Mesendoderm (in vitro differentiated cells): ENCODE results near the gene PRDM15.

Experiments
- DNase-seq: peaks from one replicate; pipeline ENCODE4 v3.0.0; 2013
- H2AK5ac ChIP-seq: 2 replicates; pipeline ENCODE4 v1.6.1; 2013; ENCODE audit warnings: low read length, inconsistent platforms
- H2BK120ac ChIP-seq: 2 replicates; pipeline ENCODE4 v1.6.1; 2013; ENCODE audit warnings: low read depth, mild to moderate bottlenecking, low read length, moderate library complexity, mixed read lengths
- H2BK15ac ChIP-seq: replicated peaks from 2 replicates; pipeline ENCODE4 v1.6.1; 2013; ENCODE audit warnings: low read depth, mild to moderate bottlenecking, moderate library complexity
- H2BK5ac ChIP-seq: 2 replicates; pipeline ENCODE4 v1.6.1; 2013; ENCODE audit warnings: low read length, inconsistent platforms
- H3K18ac ChIP-seq: 2 replicates; pipeline ENCODE4 v1.6.1; 2013; ENCODE audit warnings: mild to moderate bottlenecking, low read length, mixed read lengths
- H3K23ac ChIP-seq: one replicate; pipeline ENCODE4 v1.6.1; 2013; ENCODE audit warnings: low read length
- H3K27ac ChIP-seq: 2 replicates; pipeline ENCODE4 v1.5.1; 2013; ENCODE audit warnings: low read depth, mild to moderate bottlenecking, inconsistent platforms, low read length, moderate library complexity
- H3K27me3 ChIP-seq: 2 replicates; pipeline ENCODE4 v1.6.1; 2013; ENCODE audit warnings: low read length, control low read depth, mild to moderate bottlenecking, inconsistent platforms; ENCODE audit not compliant: insufficient read depth, poor library complexity
- H3K36me3 ChIP-seq: 2 replicates; pipeline ENCODE4 v1.6.1; 2013; ENCODE audit warnings: low read length, inconsistent platforms; ENCODE audit not compliant: control insufficient read depth, insufficient read depth
- H3K4ac ChIP-seq: one replicate; pipeline ENCODE4 v1.6.1; 2013; ENCODE audit warnings: low read depth, mild to moderate bottlenecking, low read length, moderate library complexity
- H3K4me1 ChIP-seq: 2 replicates; pipeline ENCODE4 v1.6.1; 2013; ENCODE audit warnings: low read depth, low read length, inconsistent platforms; ENCODE audit not compliant: control insufficient read depth
- H3K4me2 ChIP-seq: 2 replicates; pipeline ENCODE4 v1.6.1; 2013; ENCODE audit warnings: low read length
- H3K4me3 ChIP-seq: 2 replicates; pipeline ENCODE4 v1.5.1; 2013; ENCODE audit warnings: mild to moderate bottlenecking, low read length
- H3K56ac ChIP-seq: one replicate; pipeline ENCODE4 v1.6.1; 2013; ENCODE audit warnings: low read length
- H3K79me1 ChIP-seq: 2 replicates; pipeline ENCODE4 v1.6.1; 2013; ENCODE audit warnings: low read length, inconsistent platforms
- H3K79me2 ChIP-seq: 2 replicates; pipeline ENCODE4 v1.6.1; 2013; ENCODE audit warnings: mild to moderate bottlenecking, low read length; ENCODE audit not compliant: control insufficient read depth, insufficient read depth
- H3K9ac ChIP-seq: 2 replicates; pipeline ENCODE4 v1.6.1; 2013; ENCODE audit warnings: low read length, inconsistent platforms
- H4K5ac ChIP-seq: one replicate; pipeline ENCODE4 v1.6.1; 2013; ENCODE audit warnings: low read length
- H4K8ac ChIP-seq: one replicate; pipeline ENCODE4 v1.6.1; 2013; ENCODE audit warnings: low read depth, mild to moderate bottlenecking, control low read depth, low read length, moderate library complexity
- WGBS: extraction: QIAGEN DNeasy Blood & Tissue Kit; methylation state at CpG from one replicate; pipeline ENCODE4 v1.1.7; 2013; ENCODE audit warnings: low lambda C conversion rate, missing lambda C conversion rate; ENCODE audit not compliant: insufficient coverage; ENCODE audit errors: extremely low coverage; 5-methylcytosine and 5-hydroxymethylcytosine counted together

Gene PRDM15

GRCh38 chr21:41830145-41830707, 48.9 kb downstream of the PRDM15 start:
- Histone ChIP-seq H2BK15ac (no peak overlapping the region), H4K5ac (no peak overlapping the region), H3K56ac (no peak overlapping the region), H3K27ac (no peak overlapping the region), H3K27me3 (no peaks in the 10 kb centered on the region), H3K23ac (no peak overlapping the region), H3K79me1 (no peaks in the 10 kb centered on the region), H3K9ac (no peak overlapping the region), H3K18ac (no peak overlapping the region), H4K8ac (no peak overlapping the region), H2AK5ac (no peak overlapping the region), H3K4me1 (no peaks in the 10 kb centered on the region), H3K4me3 (no peak overlapping the region), H2BK5ac (no peak overlapping the region), H2BK120ac (no peak overlapping the region), H3K79me2 (no peaks in the 10 kb centered on the region), H3K4ac (no peak overlapping the region), H3K36me3 (no peaks in the 10 kb centered on the region), H3K4me2 (no peak overlapping the region)
- WGBS: 100% methylated on average over 2 of the region's 2 CpGs
- no peak for DNase-seq

GRCh38 chr21:41828884-41829360, 50.2 kb downstream of the PRDM15 start:
- Histone ChIP-seq H2AK5ac (no peak overlapping the region), H3K18ac (no peak overlapping the region), H3K4ac (no peak overlapping the region), H3K79me2 (no peaks in the 10 kb centered on the region), H3K4me1 (no peaks in the 10 kb centered on the region), H3K27me3 (no peaks in the 10 kb centered on the region), H4K5ac (no peak overlapping the region), H2BK120ac (no peak overlapping the region), H3K4me3 (no peak overlapping the region), H2BK5ac (no peak overlapping the region), H3K27ac (no peak overlapping the region), H3K36me3 (no peaks in the 10 kb centered on the region), H3K4me2 (no peak overlapping the region), H3K79me1 (no peaks in the 10 kb centered on the region), H3K9ac (no peak overlapping the region), H3K56ac (no peak overlapping the region), H2BK15ac (no peak overlapping the region), H3K23ac (no peak overlapping the region), H4K8ac (no peak overlapping the region)
- DNase-seq: no peak
- WGBS: 100% methylated on average over 3 of the region's 3 CpGs

GRCh38 chr21:41827951-41828883, 50.9 kb downstream of the PRDM15 start:
- H4K8ac ChIP-seq: no peak overlapping the region
- no peaks in the 10 kb centered on the region for H3K36me3 ChIP-seq
- H3K56ac ChIP-seq: no peak overlapping the region
- no peak overlapping the region for H3K4me3 ChIP-seq
- H3K79me2 ChIP-seq: no peaks in the 10 kb centered on the region
- H3K79me1 ChIP-seq: no peaks in the 10 kb centered on the region
- DNase-seq: no peak
- no peak overlapping the region for H2BK5ac ChIP-seq
- H3K4ac ChIP-seq: no peak overlapping the region
- no peak overlapping the region for H4K5ac ChIP-seq
- no peak overlapping the region for H3K4me2 ChIP-seq
- H3K9ac ChIP-seq: no peak overlapping the region
- no CpG with 5 or more reads among the region's 42 CpGs for WGBS
- H3K4me1 ChIP-seq: no peaks in the 10 kb centered on the region
- H3K23ac ChIP-seq: no peak overlapping the region
- H3K27me3 ChIP-seq: no peaks in the 10 kb centered on the region
- no peak overlapping the region for H3K27ac ChIP-seq
- no peak overlapping the region for H3K18ac ChIP-seq
- no peak overlapping the region for H2AK5ac ChIP-seq
- no peak overlapping the region for H2BK15ac ChIP-seq
- no peak overlapping the region for H2BK120ac ChIP-seq

GRCh38 chr21:41825881-41826280, 53.3 kb downstream of the PRDM15 start:
- H3K79me1 ChIP-seq: no peaks in the 10 kb centered on the region
- H3K4me1 ChIP-seq: no peaks in the 10 kb centered on the region
- H3K56ac ChIP-seq: no peak overlapping the region
- no peak overlapping the region for H4K8ac ChIP-seq
- H2BK15ac ChIP-seq: no peak overlapping the region
- WGBS: no CpG with 5 or more reads among the region's 16 CpGs
- no peaks in the 10 kb centered on the region for H3K79me2 ChIP-seq
- H3K18ac ChIP-seq: no peak overlapping the region
- H2BK5ac ChIP-seq: no peak overlapping the region
- no peaks in the 10 kb centered on the region for H3K36me3 ChIP-seq
- no peak overlapping the region for H2BK120ac ChIP-seq
- H3K27me3 ChIP-seq: no peaks in the 10 kb centered on the region
- no peak for DNase-seq
- no peak overlapping the region for H3K9ac ChIP-seq
- H4K5ac ChIP-seq: no peak overlapping the region
- H3K4me2 ChIP-seq: no peak overlapping the region
- H2AK5ac ChIP-seq: no peak overlapping the region
- no peak overlapping the region for H3K4me3 ChIP-seq
- H3K4ac ChIP-seq: no peak overlapping the region
- no peak overlapping the region for H3K27ac ChIP-seq
- H3K23ac ChIP-seq: no peak overlapping the region

GRCh38 chr21:41825216-41825615, 53.9 kb downstream of the PRDM15 start:
- Histone ChIP-seq H3K9ac (no peak overlapping the region), H3K4me2 (no peak overlapping the region), H3K79me1 (no peaks in the 10 kb centered on the region), H3K56ac (no peak overlapping the region), H3K4me1 (no peaks in the 10 kb centered on the region), H2BK120ac (no peak overlapping the region), H4K8ac (no peak overlapping the region), H3K79me2 (no peaks in the 10 kb centered on the region), H3K4me3 (no peak overlapping the region), H3K27ac (no peak overlapping the region), H2BK15ac (no peak overlapping the region), H2AK5ac (no peak overlapping the region), H3K27me3 (no peaks in the 10 kb centered on the region), H3K23ac (no peak overlapping the region), H3K4ac (no peak overlapping the region), H2BK5ac (no peak overlapping the region), H3K36me3 (no peaks in the 10 kb centered on the region), H3K18ac (no peak overlapping the region), H4K5ac (no peak overlapping the region)
- DNase-seq: no peak
- WGBS: no CpG with 5 or more reads among the region's 15 CpGs
